HG03045 (cell line): ENCODE results near the gene OTX2.

Experiments used
- ATAC-seq: cut with Tn5 transposase; IDR thresholded peaks from one replicate; pipeline ENCODE4 v1.9.1; 2021; ENCODE audit warnings: mild to moderate bottlenecking, moderate library complexity; ENCODE audit not compliant: unreplicated experiment

OTX2 gene

DNA sequence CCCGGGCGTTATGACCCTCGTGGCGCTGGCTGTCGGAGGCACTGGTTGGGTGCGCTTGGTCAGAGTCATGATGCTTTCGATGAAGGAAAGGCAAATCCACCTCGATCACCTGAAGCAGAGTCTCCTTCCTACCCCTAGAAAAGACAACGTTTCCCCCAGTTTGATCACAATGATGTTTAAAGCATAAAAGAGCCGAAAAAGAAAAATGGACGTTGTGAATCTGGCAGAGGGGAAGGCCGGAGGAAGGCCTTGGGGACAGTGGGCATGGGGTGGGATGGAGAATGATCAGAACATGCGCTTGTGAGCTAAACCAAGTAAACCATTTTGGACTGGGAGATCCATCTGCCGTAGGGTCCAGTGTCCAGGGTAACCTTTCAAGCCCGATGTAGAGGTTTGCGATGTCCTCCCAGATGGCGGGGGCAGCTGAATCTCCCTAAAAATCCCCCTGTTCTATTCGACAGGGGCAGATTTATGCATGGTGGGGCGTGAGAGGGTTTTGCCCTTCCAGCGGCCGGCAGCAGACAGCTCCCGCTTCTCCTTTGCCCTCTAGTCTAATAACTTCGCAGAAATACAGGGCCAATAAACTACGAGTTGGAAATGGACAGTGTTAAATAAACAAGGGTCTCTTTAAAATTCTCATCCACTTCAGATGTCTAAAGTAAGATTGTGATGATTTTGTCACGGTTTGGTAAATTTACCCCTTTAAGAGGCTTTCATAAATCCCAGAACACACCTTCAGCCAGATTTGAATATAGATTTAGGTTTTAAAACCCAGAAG lies 2.3 kb upstream of the OTX2 start:
- no peak for ATAC-seq

DNA sequence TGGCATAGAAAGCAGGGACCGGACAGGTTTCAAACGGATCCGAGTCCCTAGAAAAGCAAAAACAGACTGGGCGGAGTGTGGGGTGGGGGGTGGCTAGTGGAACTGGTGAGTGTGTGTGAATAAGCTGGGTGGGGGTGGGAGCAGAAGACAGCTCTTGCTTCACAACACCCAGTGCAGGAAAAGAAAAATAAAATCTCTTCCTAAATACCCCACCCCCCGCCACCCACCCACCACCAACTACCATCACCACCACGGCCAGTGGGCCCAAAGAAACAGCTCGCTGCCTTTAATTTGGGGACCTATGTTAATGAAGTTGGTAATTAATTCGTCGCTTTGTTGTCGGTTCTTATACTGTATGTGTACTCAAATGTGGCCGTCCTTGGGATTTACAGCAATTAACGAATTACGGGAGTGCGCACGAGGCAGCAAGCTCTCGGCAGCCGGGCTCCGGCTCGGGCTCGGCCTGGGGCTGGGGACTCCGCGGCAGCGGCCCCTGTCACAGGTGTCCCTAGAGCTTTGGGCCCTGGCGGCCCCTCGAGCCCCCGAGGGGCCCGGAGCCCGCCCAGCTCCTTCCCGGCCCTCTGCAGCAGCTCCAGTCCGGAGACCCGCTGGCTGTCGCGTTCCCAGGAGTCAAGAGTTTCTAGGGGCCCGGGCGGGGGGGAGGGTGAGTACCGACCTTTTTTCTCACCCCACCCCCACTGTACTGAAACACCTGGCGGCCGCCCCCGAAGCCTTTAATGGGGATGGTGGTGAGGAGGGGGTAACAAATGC lies 1.5 kb upstream of the OTX2 start:
- no peak for ATAC-seq

DNA sequence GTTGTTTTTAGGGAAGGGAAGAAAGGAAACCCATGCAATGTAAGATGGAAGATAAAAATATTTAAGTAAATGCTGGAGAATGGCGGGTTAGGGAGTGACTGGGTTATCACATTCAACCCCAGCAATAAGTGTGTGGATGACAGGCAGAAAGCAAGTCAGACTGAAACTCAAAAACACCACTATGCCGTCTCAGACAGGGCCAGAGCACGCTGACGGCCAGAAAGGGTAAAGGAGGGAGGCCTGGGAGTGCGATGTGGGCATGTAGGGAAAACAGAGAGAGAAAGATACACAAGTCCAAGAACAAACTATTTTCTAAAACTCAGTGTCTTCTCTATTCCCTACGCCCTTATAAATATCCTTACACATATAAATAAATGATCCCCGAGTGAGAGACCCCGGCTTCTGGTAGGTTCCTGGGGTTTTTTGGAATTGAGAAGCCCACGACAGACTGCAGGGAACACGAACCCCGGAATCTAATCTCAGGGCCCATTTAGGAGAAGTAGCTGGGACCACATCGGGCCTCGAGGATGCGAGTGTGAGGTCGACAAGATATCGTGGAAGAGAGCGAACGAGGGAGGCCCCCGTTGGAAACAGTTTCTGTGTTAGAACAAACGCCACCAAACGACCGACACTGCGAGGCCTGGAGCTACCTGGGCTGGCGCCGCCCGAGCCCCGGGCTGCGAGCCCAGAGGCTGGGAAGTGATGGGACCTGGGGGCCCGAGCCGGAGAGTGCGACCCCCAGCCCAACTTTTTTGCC lies 735 bp upstream of the OTX2 start:
- ATAC-seq, result no peak

DNA sequence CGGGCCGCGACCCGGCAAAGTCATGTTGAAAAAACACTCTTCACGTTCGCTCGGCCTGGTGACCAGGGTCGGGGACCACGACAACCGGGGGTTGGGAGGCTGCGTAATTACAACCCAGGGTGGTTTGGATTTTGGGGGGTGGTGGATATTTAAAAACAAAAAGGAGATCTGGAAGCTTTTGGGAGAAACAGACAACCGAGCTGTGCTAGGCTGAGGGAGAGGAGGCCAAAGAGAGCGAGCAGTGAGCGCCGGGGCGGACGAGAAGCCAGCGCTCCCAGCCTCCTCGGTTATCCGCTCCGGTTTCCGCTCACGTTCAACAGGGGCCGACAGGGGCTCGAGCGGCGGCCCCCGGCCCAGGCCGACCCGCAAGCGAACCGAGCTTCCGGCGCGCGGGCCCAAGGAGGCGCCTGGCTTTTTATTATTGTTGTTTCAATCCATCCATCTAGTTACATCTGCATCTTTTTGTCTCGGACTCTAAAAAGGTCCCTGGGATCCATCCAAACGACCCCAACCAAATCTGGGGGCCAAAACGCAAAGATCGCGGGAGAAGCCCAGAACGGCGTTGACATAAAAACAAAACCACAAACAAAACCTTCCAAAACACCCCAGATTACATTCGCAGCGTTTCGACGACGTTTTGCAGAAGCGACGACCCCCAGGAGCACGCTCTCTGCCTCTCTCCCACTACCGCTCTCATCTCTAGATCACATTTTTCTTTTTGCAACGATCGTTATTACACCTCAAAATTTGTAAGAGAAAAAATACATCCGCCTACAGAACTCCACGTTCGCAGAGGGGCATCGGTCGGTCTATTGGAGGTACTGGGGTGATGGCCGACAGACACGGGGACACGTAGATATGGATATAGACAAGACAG lies 771 bp downstream of the OTX2 start:
- no peak for ATAC-seq

DNA sequence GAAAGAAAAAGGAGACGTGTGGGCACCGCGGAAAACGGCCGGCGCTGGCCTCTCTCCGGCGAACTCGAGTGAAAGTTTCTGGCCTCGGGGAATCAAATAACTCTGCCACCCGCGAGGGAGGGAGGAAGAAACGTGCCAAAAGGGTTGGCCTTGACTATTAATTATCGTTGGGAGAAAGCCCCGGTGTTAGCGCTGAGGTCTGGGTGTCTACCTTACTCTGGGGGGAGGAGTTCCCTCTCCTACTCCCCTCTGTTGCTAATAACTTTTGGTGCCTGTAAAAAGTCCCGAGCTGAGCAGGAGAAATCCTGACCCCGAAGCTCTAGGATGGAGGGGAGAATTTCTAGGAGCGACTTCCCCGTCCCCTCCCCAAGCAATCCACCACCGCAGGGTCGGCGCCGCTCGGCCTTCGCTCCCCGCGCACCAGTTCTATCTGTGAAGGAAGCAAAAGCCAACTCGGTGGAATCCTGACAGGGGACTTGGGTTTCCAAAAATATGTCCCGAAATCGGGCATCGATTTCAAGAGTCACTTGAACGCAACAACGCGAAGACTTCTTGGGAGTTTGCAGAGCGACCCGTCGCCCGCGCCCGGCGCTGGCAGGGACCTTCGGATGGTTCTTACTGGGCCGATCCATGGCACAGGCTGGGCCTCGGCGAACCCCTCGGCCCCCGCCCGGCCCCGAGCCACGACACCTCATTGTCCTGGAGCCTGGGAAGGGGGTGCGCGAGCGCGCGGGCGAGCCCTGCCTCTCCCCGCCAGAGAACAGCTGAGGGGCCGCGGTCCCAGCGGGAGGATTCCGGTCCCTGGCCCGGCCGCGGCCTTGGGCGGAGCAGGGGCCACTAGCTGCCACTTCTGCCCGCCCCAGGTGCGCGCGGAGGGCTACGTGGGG lies 1.7 kb downstream of the OTX2 start:
- no peak for ATAC-seq

DNA sequence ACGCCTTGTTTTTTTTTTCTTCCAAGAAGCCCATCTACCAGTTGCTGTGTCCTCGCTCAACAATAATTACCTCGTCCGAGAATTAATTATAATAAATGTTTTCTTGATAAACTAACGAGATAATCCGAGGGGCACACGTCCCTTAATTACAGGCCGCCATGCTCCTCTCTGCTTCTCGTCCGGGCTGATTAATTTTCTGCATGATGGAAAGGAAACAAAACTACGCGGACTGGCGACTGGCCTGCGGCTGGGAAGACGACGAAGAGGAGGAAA lies 2.2 kb downstream of the OTX2 start:
- no peak for ATAC-seq

DNA sequence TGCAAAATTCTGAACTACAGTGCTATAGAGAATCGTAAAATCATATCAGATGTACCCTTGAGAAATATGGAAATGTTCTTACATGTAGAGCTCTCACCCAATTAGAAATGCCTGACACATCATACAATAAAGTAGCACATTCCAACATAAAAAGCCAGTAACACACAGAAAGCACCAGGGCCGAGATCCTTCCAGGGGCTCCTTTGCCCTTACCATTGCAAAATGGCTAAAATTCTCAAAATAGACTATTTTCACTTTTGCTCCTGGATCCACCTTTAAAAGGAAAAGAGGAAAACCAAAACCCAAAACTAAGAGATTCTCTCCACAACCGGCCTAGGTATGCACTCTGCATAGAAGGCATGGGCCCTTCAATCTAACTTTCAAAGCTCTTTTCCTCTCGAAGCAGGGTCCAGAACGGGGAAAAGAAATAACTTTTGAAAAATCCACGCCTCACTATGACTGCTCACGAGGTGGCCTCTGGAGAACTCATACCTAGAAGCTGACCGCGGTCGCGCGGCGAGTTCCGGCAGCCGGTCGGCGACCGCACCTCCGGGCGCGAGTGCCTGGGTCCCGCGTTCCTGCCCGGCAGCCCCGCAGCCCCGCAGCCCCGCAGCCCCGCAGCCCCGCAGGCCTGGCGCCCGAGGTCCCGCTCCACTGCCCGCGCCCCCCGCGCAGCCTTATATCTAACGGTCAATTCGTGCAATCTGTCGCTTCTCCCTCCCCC lies 2.7 kb downstream of the OTX2 start:
- ATAC-seq, result no peak

DNA sequence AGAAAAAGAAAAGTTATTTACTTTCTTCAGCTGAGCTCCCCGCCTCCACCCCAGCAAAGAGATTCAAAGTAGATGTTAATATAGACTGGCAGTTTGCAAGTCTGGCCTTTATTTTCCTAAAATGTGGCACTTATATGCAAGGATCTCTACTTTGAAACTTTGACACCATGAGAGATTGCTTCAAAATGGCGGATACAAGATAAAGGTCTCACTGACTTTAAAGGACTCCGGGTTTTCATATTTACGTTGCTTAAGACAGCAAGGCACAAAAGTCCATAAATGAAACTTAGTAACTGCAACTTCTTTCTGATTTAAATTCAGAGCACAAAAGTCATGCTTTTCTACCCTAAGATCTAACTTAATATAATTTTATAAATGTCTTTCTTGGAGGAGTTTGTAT lies 3.5 kb downstream of the OTX2 start:
- no peak for ATAC-seq

DNA sequence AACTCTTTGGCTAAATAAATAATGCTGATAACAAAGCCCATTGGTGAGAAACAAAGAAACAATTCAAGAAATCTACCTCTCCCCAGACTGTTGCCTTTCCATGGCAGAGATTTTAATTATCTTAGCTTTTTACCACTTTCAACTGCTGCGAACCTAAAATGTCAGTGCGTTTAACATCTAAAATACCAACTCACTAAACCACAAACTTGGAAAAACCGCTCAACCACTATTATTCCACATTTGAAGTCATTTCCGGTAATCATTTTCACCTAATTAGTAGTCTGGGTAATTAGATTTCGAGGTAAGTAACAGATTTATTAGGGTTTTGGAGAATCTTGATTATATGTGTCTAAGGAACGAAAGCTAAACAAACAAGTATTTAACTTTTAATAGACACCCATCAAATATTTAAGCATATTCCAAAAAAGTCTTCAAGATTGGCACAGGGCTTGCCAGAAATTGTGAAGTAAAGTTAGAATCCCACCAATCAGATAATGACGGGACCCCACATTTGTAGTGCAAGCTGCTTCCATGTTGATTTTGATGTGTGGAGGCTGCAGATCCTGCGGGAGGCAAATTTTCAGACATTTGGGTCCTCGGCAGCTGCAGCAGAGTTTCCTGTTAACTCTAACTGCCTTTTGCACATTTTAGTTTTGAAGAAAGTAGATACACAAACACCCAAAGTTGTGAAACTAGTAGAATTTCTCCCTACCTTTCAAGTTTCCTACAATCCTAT lies 4.1 kb downstream of the OTX2 start:
- no peak for ATAC-seq

DNA sequence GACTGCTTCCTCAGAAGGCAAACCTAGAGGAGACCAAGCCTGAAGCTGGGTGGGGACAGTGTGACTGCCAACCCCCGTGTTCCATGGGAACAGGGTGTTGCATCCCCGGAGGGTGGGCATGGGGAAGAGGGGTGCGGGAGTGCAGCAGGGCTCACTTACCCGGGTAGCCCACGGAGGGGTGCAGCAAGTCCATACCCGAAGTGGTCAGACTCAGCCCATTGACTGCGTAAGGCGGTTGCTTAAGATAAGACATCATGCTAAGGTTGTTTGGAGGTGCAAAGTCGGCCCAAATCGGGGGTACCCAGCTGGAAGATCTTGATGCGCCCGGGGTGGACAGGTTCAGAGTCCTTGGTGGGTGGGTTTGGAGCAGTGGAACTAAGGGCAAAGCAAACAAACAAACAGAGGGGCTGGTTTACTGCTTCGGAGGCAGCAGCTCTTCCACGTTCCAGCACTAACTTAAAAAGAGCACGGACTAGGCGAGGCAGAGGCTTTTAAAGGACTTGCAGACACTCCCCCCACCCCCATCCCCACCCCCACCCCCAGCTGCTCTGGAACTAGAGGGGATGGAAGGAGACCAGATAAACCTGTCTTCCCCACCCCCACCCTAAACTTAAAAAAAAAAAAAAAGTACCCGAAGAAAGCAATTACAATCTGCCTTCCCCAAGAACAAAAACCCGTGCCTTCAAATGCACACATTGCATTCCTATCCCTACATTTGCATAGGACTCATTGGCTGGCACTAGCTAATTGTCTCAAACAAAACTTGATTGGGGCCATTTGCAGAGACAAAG lies 4.9 kb downstream of the OTX2 start:
- ATAC-seq, result no peak

DNA sequence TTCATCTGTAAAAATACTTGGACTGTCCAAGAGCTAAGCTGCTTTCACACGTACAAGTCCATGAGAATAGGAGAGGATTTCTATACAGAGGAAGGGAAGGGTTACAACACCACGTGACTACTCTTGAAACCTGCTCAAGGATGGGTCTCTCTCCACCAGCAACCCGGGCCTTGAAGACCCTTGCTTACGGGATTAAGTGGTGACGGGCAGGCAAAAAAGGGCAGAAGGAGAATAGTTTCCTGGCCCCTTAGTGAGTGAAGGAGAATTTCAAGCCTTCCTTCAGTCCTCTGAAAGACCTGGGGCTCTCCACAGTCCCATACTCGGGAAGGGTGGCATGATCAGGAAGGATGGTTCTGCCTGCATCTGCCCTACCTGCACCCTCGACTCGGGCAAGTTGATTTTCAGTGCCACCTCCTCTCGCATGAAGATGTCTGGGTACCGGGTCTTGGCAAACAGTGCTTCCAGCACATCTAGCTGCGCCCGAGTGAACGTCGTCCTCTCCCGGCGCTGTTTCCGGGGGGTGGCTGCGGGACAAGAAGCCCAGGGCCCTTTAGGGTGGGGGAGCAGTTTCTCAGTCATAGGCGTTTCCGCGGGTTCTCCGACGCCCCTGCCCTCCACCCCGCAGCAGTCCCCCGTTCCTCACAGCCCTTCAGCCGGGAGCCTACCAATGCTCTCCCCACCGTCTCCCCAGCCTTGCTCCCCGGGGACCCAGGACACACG lies 6.3 kb downstream of the OTX2 start:
- ATAC-seq, result no peak

DNA sequence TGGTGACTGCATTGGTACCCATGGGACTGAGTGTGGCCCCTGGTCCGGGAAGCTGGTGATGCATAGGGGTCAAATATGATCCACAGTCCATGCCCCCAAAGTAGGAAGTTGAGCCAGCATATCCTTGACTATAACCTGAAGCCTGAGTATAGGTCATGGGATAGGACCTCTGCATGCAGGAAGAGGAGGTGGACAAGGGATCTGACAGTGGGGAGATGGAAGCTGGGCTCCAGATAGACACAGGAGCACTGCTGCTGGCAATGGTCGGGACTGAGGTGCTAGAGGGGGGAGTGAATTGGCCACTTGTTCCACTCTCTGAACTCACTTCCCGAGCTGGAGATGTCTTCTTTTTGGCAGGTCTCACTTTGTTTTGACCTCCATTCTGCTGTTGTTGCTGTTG lies 8.4 kb downstream of the OTX2 start:
- ATAC-seq, result no peak

DNA sequence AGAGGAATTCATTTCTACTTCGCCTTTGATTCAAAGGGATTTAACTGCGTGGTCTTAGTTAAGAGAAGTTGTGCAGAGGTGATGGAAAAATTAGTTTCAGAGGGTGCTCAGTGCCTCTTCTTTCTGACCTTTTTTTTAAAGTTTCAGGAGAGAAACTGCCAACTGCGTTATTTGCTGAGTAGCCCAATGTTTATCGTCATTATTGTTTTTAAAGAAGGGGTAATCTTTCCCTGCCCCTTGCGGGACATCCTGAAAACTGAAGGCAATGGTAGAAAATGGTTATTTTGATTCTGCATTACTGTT lies 11.0 kb downstream of the OTX2 start:
- ATAC-seq, result no peak

DNA sequence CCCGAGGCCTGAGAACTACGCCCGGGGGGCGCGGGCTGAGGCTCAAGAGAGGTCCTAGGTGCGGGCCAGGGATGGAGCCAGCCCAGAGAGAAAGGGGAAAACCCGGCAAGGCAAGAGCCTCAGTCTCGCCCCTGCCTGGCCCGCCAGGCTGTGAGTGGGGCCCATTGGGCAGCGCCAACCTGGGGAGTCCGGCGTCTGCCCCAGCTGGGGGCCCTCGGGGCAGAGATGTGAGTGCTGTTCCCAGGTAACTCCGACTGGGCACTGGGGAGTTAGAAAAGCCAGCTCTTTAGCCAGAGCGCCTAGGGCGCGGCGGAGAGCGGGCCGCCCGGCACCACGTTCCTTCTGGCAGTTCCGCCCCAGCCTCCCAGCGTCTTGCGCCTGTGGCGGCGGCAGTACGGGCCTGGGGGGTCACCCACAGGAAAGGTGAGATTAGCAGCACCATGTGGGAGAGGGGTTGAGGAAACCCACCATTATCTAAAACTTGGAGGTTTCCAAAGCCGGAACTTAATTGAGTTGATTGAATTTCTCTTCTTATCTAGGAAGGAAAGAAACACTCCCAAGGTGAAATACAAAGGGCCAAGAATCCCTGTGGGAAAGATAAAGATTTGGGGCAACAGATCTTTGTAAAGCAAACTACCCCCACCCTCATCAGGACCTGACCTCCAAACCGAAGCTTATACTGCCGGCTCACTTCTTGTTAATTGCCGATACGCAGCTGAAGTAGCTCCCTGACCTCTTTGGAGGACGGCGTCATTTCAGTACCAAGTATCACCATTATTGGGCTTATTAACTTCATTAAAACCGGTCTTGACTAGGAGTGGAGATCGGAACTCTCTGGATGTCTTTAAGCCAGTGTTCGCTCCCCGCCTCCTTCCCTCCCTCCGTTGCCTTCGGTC lies 11.6 kb downstream of the OTX2 start:
- no peak for ATAC-seq

DNA sequence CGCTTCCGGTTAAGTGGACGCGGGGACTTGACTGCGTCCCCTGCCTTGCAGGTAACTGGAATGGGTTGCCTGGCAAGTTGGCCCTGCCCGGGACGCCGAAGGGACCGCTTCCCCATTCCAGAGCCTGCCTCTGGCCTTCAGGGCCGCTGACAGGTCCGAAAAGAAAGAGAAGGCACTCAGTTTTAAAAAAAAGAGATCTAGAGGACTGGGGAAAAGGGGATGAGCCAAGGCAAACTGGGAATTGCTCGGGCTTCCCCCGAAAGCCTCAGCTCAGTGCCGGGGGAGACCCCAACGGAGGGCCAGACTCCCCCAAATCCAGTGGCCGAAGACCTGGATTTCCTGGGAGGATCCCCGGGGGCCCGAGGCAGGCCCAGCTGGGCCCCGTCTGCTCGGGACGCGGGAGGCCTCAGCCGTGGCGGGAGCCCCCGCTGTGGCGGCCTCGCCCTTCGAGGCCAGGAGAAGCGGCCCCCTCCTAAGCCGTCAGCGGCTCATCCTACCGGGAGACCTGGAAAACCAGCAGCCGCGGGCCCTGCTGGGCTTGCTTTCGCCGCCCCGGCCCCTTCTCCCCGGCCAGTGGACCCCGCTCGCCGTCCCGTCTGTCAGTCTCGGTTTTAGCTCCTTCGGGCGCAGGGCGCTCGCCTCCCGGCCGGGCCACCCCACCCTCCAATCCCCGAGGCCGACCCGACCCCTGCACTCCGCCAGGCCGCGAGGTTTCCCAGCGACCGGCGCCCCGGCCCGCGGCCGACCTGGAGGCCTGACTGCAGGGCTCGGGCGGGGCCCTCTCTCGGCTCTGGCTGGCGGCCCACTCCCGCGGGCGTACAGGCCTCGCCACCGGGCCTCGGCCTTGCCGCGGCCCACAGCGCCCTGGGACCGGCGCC lies 12.5 kb downstream of the OTX2 start:
- no peak for ATAC-seq
